22Rv1 (cell line): ENCODE measurements around the gene RNF112.

ENCODE experiments used
- H3K27ac ChIP-seq: fragments of 450-650 bp; 2 replicates; pipeline ENCODE4 v1.5.1; 2017
- ZFX ChIP-seq: fragments of 450-650 bp; IDR thresholded peaks from 2 replicates; pipeline ENCODE4 v1.6.1; 2017; ENCODE audit warnings: antibody characterized with exemption, borderline replicate concordance
- TF ChIP-seq, protein P1 (sequence below): fragments of 450-650 bp; IDR thresholded peaks from 2 replicates; pipeline ENCODE4 v1.5.1; 2017; ENCODE audit warnings: mild to moderate bottlenecking

Gene RNF112

DNA sequence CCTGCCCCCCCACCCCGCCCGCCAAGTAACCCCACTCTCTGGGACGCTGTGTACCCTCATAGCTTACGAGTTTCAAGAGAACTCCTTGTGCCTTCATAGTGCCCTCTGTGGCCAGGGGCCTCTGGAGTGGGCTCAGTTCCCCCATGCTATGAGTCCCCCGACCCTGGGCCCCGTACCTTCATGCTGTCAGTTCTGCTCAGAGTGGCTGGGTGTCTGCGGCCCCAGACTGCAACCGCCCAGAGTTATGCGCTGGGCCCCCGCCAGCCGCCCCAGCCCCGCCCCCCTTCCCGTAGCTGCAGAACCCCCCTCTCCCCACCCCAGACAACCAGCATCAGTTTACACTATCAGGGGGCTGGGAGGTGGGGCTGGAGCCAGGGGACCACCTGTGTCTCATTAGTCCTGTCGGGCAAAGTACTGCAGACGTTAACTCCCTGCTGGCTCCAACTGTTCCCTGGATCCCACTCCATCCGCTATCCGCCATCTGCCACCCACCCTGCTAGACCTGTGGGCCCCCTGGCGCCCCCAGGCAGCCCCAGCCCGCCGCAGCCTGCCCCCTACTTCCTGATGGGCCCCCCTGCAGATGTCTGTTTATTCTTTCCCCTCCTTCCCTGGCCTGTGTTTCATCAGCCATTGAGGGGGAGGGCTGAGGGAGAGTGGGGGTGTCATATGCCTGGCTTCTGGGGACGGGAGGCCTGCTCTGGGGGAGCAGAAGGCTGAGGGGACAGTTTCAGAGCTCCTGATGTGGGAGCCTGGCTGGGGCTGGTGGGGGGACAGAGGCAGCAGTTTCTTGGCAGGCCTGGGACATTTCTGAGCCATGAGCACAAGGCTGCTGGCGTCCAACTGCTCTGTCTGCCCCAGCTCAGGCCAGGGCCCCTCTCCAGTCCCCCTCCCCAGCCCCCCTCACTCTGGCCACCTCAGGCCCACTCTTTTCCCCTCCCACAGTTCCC lies 23.8 kb upstream of the RNF112 start, which contains the start of gene MFAP4:
MFAP4 (minus strand) TSS at position 217 of the 947 bp plus-strand sequence; CDS start at position 182, 35 bp downstream.
- peak within 1 kb of the TSS; percentile 44 for H3K27ac ChIP-seq

DNA sequence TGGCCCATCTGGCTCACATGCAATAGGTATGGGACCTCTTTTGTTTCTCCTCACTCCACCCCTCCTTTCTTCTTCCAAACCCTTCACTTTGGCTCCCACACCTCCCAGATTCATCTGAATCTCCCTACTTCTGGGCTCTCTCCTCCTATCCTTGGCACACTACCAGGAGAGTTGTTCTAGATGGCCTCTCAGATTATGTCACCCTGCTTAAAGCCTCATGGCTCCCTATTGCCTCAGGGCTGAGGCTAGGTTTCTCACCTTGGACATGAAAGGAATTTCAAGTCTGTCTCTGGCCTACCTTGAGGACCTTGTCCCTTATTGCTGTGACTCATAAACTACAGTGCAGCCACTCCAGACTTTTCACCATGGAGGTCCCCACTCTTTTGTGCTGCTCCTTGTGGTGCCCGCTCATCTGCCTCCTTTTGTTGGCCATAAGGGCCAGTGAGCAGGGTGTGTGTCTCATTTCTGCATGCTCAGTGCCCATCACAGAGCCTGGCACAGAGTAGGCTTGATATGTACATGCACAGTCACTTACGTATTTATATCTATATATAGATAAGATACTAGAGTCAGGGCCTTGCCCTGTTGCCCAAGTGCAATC lies 23.0 kb upstream of the RNF112 start:
- TF ChIP-seq, protein P1, sequence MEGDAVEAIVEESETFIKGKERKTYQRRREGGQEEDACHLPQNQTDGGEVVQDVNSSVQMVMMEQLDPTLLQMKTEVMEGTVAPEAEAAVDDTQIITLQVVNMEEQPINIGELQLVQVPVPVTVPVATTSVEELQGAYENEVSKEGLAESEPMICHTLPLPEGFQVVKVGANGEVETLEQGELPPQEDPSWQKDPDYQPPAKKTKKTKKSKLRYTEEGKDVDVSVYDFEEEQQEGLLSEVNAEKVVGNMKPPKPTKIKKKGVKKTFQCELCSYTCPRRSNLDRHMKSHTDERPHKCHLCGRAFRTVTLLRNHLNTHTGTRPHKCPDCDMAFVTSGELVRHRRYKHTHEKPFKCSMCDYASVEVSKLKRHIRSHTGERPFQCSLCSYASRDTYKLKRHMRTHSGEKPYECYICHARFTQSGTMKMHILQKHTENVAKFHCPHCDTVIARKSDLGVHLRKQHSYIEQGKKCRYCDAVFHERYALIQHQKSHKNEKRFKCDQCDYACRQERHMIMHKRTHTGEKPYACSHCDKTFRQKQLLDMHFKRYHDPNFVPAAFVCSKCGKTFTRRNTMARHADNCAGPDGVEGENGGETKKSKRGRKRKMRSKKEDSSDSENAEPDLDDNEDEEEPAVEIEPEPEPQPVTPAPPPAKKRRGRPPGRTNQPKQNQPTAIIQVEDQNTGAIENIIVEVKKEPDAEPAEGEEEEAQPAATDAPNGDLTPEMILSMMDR = no peak
- no peak for TF ChIP-seq ZFX
- H3K27ac ChIP-seq = no peak overlapping the region

More for the DNA sequence above, 23.8 kb upstream of the RNF112 start, which contains the start of gene MFAP4:
- TF ChIP-seq, protein P1 = no peak
- no peak for TF ChIP-seq ZFX

DNA sequence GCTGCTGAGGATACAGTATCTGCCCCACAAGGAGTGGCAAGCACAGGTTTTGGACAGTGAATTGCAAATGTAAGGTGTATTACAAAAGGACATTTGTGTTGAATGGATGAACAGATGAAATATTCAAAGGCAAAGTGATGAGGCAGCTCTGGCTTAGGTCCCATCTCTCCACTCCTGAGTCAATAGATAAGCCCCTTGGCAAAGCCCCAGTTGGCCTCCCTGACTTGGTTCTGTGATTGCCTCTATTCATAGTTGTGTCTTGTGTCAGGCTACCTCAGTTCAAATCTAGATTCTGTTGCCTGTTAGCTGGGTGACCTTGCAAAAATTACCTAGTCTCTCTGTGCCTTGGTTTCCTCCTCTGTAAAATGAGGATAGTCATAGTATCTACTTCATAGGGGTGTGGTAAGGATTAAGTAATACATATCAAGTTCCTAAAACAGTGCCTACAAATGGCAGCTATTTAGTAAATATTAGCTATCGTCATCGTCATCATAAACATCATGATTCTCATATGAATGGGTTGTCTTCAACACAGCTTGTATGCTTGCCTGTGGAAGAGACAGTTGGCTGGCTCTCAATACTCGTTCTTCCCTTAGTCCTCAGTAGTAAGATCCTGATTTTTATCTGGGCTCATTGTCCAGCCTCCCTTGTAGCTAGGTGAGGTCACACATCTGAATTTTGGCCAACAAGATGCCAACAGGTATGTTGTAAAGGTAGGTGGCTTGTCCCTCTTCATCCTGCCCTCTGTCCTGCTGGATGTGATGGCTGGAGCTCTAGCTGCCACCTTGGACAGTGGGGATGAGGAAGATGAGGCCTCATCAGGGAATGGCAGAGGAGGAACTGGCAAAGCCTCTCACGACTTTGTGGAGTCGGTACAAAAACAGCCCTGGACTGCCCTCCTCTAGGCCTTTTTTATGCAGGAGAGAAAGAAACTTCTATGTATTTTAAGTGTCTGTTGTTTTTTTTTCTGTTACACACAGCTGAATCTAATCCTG lies 21.9 kb upstream of the RNF112 start:
- no peak overlapping the region for H3K27ac ChIP-seq
- TF ChIP-seq ZFX = no peak
- TF ChIP-seq, protein P1 = no peak

DNA sequence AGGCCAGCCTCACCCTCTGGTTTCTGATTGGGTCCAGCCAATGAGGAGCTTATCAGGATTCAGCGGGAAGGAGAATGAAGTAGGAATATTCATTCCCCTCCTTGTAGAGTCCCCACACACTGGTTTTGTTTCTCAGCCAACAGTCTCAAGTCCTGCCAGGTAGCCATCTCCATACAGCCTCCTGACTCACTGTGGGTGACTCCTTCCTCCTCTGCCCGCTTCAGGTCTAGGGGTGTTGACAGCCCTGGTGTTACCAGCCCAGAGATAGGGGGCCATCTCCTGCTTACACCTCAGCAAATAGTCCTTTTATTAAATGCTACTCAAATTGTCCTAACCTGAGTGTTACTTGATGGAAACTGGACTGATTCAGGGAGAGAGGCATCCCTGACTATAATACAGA lies 20.1 kb upstream of the RNF112 start:
- no peak overlapping the region for H3K27ac ChIP-seq
- no peak for TF ChIP-seq ZFX
- TF ChIP-seq, protein P1 = no peak

DNA sequence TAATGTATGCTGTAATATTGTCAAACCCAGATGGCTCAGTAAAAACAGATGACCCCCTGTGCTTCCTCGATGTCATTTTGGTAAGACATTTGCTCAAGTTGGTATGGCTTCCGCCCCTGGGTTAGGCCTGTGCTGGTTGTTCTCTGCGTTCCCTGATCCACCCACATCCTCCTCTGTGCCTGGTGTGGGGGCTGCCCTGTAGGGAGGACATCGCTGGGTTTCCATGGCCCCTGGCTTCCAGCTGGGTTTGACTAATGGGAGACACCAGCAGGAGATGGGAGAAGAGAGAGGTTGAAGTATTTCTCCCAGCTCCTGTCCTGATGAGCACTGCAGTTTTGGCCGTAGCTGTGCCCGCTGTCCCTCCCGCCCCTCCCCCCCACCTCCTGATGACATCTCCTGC lies 19.6 kb upstream of the RNF112 start:
- H3K27ac ChIP-seq = no peak overlapping the region
- no peak for TF ChIP-seq ZFX
- TF ChIP-seq, protein P1 = no peak

DNA sequence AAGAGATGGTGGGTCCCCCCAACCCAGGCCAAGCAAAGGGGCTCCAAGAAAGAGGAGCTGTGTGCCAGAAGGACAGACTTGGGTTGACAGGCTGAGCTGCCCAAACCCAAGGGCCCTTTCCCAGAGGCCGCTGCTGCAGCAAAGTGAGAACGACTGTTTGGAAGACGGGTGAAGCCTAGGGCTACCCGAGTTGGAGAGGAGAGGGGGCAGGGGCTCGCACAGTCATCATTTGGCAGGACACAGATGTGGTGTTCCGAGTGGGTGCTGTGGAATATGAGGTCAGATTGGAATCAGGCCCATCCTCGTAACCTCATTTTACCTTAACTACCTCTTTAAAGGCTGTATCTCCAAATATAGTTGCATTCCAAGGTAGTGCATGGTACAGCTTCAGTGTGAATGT lies 18.7 kb upstream of the RNF112 start:
- TF ChIP-seq, protein P1 = no peak
- TF ChIP-seq ZFX = no peak
- H3K27ac ChIP-seq = no peak overlapping the region
